Activated CD4-positive, alpha-beta T cell treated with anti-CD3 and anti-CD28 coated beads for 4 hours (primary cell): ENCODE measurements around the gene ACADVL.

ENCODE experiments used
- DNase-seq, 2 donors: peaks; one replicate each; pipeline ENCODE4 v3.0.0-alpha.2; 2020

The ACADVL gene

GRCh38 chr17:7252176-7253043, 32.7 kb downstream of the ACADVL start, which contains the start of gene ELP5:
Gene ELP5 (plus strand): TSS chr17:7252215. CDS start chr17:7252551, 336 bp downstream.
- DNase-seq, result peak; percentile 80 to 81

- DNase-seq, result no peak
Measured at GRCh38 chr17:7253082-7253481, 33.3 kb downstream of the ACADVL start.

- DNase-seq, result no peak
Measured at GRCh38 chr17:7254511-7254910, 34.8 kb downstream of the ACADVL start.

GRCh38 chr17:7256766-7257456, 37.2 kb downstream of the ACADVL start:
- no peak for DNase-seq

- DNase-seq, result no peak
Measured at GRCh38 chr17:7258731-7259554, 39.2 kb downstream of the ACADVL start.

GRCh38 chr17:7259555-7259889, 39.8 kb downstream of the ACADVL start:
- no peak for DNase-seq

- no peak for DNase-seq
Measured at GRCh38 chr17:7260151-7260550, 40.4 kb downstream of the ACADVL start.

- peak in 1 of 2 donors; percentile 32 for DNase-seq
Measured at GRCh38 chr17:7260651-7261378, 41.1 kb downstream of the ACADVL start.

GRCh38 chr17:7261379-7262191, 41.8 kb downstream of the ACADVL start:
- peak; percentile 36 to 60 for DNase-seq

- DNase-seq, result no peak
Measured at GRCh38 chr17:7262192-7262934, 42.6 kb downstream of the ACADVL start, which contains the start of gene CLDN7. Gene CLDN7 (minus strand): TSS chr17:7262478. CDS start chr17:7262043, 435 bp downstream.

GRCh38 chr17:7262935-7263800, 43.4 kb downstream of the ACADVL start:
- no peak for DNase-seq

- no peak for DNase-seq
Measured at GRCh38 chr17:7263801-7264078, 44.0 kb downstream of the ACADVL start.

- DNase-seq, result no peak
Measured at GRCh38 chr17:7266784-7267183, 47.0 kb downstream of the ACADVL start.
